GM12892 (cell line): Measurements from ENCODE around the gene STOX2.

ENCODE experiments used
- POLR2AphosphoS5 ChIP-seq: IDR thresholded peaks from 2 replicates; pipeline ENCODE4 v1.6.1; 2011; ENCODE audit warnings: low read depth, low read length, control low read depth
- TAF1 ChIP-seq: IDR thresholded peaks from 2 replicates; pipeline ENCODE4 v1.6.1; 2011; ENCODE audit warnings: low read depth, mild to moderate bottlenecking, control low read depth, low read length, borderline replicate concordance

- TF ChIP-seq TAF1 (no peak), POLR2AphosphoS5 (no peak)
These were observed 16.5 kb upstream of the STOX2 start for GRCh38 chr4:183888564-183888963.
